HUES48 (cell line): Measurements from ENCODE around the gene F10.
A peak's percentile ranks its signal among the peaks of the same experiment; 100 is the strongest.
"Not testable (repeated sequence)": the region's sequence is repeated elsewhere in the genome, so short reads cannot be mapped to it uniquely, and the experiment has no call there.

ENCODE experiments used
- H3K27ac ChIP-seq: one replicate; pipeline ENCODE4 v1.7.0; 2013; ENCODE audit warnings: low read depth, low read length, inconsistent platforms
- H3K27me3 ChIP-seq: 2 replicates; pipeline ENCODE4 v1.6.1; 2013; ENCODE audit warnings: mild to moderate bottlenecking, low read length; ENCODE audit not compliant: control insufficient read depth, insufficient read depth
- H3K36me3 ChIP-seq: 2 replicates; pipeline ENCODE4 v1.6.1; 2013; ENCODE audit warnings: low read length; ENCODE audit not compliant: control insufficient read depth, insufficient read depth
- H3K4me1 ChIP-seq: 2 replicates; pipeline ENCODE4 v1.6.1; 2013; ENCODE audit warnings: mild to moderate bottlenecking, low read length; ENCODE audit not compliant: control insufficient read depth, insufficient read depth
- H3K4me3 ChIP-seq: 2 replicates; pipeline ENCODE4 v1.5.1; 2013; ENCODE audit warnings: mild to moderate bottlenecking, low read depth, low read length
- H3K9ac ChIP-seq: 2 replicates; pipeline ENCODE4 v1.6.1; 2013; ENCODE audit warnings: mild to moderate bottlenecking, low read depth, low read length, moderate library complexity
- H3K9me3 ChIP-seq: 2 replicates; pipeline ENCODE4 v1.6.1; 2013; ENCODE audit warnings: low read length; ENCODE audit not compliant: control insufficient read depth, insufficient read depth

The F10 gene

GRCh38 chr13:113161433-113161832 lies 38.8 kb downstream of the F10 start:
- Histone ChIP-seq H3K27ac (no peak overlapping the region), H3K36me3 (no peaks in the 10 kb centered on the region), H3K9ac (no peak overlapping the region), H3K9me3 (no peaks in the 10 kb centered on the region), H3K4me1 (peaks cover 11% of the 10 kb centered on the region; the same call in 1 of the 2 replicates), H3K27me3 (no peaks in the 10 kb centered on the region), H3K4me3 (no peak overlapping the region)

GRCh38 chr13:113161975-113162374 lies 39.4 kb downstream of the F10 start:
- not testable (repeated sequence) for H3K27me3 ChIP-seq, H3K9me3 ChIP-seq, H3K36me3 ChIP-seq, H3K27ac ChIP-seq, H3K9ac ChIP-seq, H3K4me3 ChIP-seq
- H3K4me1 ChIP-seq: peaks cover 11% of the 10 kb centered on the region; the same call in 1 of the 2 replicates

GRCh38 chr13:113162783-113163685 lies 40.4 kb downstream of the F10 start:
- Histone ChIP-seq H3K9ac (no peak overlapping the region), H3K27ac (no peak overlapping the region), H3K4me3 (no peak overlapping the region), H3K9me3 (no peaks in the 10 kb centered on the region), H3K4me1 (peaks cover 11% of the 10 kb centered on the region; the same call in 1 of the 2 replicates), H3K27me3 (no peaks in the 10 kb centered on the region), H3K36me3 (no peaks in the 10 kb centered on the region)

DNA sequence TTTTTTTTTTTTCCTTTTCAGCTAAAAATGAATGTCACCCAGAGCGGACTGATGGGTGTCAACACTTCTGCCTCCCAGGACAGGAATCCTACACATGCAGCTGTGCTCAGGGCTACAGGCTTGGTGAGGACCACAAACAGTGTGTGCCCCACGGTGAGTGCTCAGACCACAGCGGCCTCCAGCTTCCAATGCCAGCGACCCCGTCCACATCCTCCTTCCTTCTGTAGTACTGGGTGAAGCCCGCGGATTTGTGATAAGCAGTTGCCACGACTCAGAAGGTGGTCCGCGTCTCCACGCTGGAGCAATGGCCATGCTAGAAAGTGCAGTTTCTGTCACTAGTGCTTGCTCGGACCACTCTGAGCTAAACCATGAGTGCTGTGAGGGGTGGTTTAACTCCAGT lies 41.9 kb downstream of the F10 start:
- peaks cover 3% of the 10 kb centered on the region; the same call in 1 of the 2 replicates for H3K36me3 ChIP-seq
- peaks cover 4% of the 10 kb centered on the region; the same call in 1 of the 2 replicates for H3K4me1 ChIP-seq
- no peaks in the 10 kb centered on the region for H3K27me3 ChIP-seq
- H3K9me3 ChIP-seq: no peaks in the 10 kb centered on the region
- no peak overlapping the region for H3K27ac ChIP-seq
- no peak overlapping the region for H3K4me3 ChIP-seq
- H3K9ac ChIP-seq: no peak overlapping the region

- Histone ChIP-seq H3K27ac (no peak overlapping the region), H3K9ac (no peak overlapping the region), H3K9me3 (no peaks in the 10 kb centered on the region), H3K36me3 (peaks cover 9% of the 10 kb centered on the region; the same call in 1 of the 2 replicates), H3K4me1 (peaks cover 8% of the 10 kb centered on the region; the same call in 1 of the 2 replicates), H3K4me3 (no peak overlapping the region), H3K27me3 (no peaks in the 10 kb centered on the region)
Observed at GRCh38 chr13:113166266-113166665, 43.7 kb downstream of the F10 start.

- Histone ChIP-seq H3K36me3 (peaks cover 14% of the 10 kb centered on the region; the same call in 1 of the 2 replicates), H3K4me1 (peaks cover 8% of the 10 kb centered on the region; the same call in 1 of the 2 replicates), H3K9me3 (no peaks in the 10 kb centered on the region), H3K27ac (no peak overlapping the region), H3K9ac (no peak overlapping the region), H3K27me3 (no peaks in the 10 kb centered on the region), H3K4me3 (no peak overlapping the region)
Observed at GRCh38 chr13:113166681-113167080, 44.1 kb downstream of the F10 start.

DNA sequence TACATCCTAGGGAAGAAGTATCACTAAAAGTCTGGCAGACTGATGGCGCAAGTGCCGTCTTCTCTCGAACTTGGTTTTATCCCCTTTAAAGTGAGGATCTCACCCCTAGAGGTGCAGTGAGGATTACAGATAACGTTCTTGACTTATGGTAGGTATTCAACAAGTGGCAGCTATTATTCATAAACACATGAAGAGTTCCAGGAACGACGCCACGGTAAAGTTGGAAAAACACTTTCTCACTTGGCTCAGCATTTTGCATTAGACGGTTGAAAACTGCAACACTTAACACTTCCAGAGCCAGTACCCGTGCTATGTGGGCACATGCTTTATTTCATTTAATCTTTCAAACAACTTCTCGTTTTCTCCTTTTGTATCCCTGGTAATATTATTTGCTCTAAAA lies 44.6 kb downstream of the F10 start:
- H3K4me3 ChIP-seq: no peak overlapping the region
- H3K9ac ChIP-seq: no peak overlapping the region
- no peak overlapping the region for H3K27ac ChIP-seq
- peaks cover 8% of the 10 kb centered on the region; the same call in 1 of the 2 replicates for H3K4me1 ChIP-seq
- H3K27me3 ChIP-seq: no peaks in the 10 kb centered on the region
- peaks cover 17% of the 10 kb centered on the region; the same call in 1 of the 2 replicates for H3K36me3 ChIP-seq
- no peaks in the 10 kb centered on the region for H3K9me3 ChIP-seq

- Histone ChIP-seq H3K27ac (no peak overlapping the region), H3K4me1 (peaks cover 8% of the 10 kb centered on the region; the same call in 1 of the 2 replicates), H3K4me3 (no peak overlapping the region), H3K9ac (no peak overlapping the region), H3K9me3 (no peaks in the 10 kb centered on the region), H3K27me3 (no peaks in the 10 kb centered on the region), H3K36me3 (peaks cover 18% of the 10 kb centered on the region)
Observed at GRCh38 chr13:113167575-113167974, 45.0 kb downstream of the F10 start.

GRCh38 chr13:113168211-113168610 lies 45.6 kb downstream of the F10 start:
- Histone ChIP-seq H3K27me3 (no peaks in the 10 kb centered on the region), H3K36me3 (peaks cover 25% of the 10 kb centered on the region), H3K4me3 (no peak overlapping the region), H3K27ac (no peak overlapping the region), H3K9ac (no peak overlapping the region), H3K9me3 (no peaks in the 10 kb centered on the region), H3K4me1 (peaks cover 6% of the 10 kb centered on the region; the same call in 1 of the 2 replicates)

DNA sequence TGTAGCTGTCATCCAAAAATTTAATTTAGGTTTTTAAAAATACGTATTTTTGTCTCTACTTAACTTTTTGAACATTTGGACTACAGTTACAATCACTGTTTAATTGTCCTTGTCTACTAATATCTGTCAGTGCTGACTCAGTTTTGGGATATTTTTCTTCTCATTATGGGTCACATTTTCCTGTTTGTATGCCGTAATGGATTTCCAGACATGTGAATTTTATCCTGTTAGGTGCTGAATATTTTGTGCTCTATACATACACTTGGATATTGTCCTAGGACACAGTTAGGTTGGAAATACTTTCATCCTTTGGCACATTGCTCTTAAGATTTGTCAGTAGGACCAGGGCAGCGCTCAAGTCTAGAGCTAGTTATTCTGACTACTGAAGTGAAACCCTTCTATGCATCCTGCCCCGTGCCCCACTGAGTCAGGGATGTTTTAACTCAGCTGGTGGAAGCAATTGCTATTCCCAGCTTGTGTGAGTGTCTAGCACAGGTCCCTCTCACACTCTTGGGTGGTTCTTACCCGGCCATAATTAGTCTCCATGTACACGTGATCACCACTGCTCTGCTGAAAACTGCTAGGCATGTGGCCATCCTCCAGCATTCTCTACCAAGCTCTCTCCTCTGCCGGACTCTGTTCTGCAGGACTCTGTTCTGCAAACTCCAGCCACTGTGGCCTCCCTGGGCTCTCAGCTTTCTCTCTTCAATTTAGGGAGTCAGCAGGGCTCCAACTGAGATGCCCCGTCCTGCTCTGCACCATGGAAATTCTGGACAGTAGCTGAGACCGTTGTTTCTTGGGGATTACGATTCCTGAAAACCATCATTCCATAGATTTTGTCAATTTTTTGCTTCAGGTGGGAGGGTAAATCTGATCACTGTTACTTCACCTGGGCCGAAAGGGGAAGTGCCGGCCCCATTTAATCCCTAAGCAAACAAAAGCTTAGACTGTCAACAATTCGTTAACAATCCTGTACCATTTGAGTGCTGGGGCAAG lies 47.0 kb downstream of the F10 start:
- H3K4me3 ChIP-seq: no peak overlapping the region
- H3K4me1 ChIP-seq: peaks cover 4% of the 10 kb centered on the region; the same call in 1 of the 2 replicates
- H3K27ac ChIP-seq: peak overlapping the region; percentile 43
- H3K9ac ChIP-seq: no peak overlapping the region
- H3K9me3 ChIP-seq: no peaks in the 10 kb centered on the region
- H3K27me3 ChIP-seq: no peaks in the 10 kb centered on the region
- H3K36me3 ChIP-seq: peaks cover 34% of the 10 kb centered on the region
